Suprapubic skin (tissue), 4 donors: ENCODE measurements around the gene ZNF165. TPM values are rescaled to one million over a fixed set of nuclear protein-coding genes. Genes with fewer than 3 reads are reported as not detected.
"Not testable (repeated sequence)": the region's sequence is repeated elsewhere in the genome, so short reads cannot be mapped to it uniquely, and the experiment has no call there.

Experiments
- DNase-seq, 2 donors: peaks; one replicate each; pipeline ENCODE4 v3.0.0-alpha.2; 2019; ENCODE audit warnings: low spot score in 2 of 2
- H3K27ac ChIP-seq: fragments of 200-600 bp; sonication (generic); one replicate; pipeline ENCODE4 v1.5.1; 2019
- H3K27me3 ChIP-seq: fragments of 200-600 bp; sonication (generic); one replicate; pipeline ENCODE4 v1.5.1; 2019
- H3K36me3 ChIP-seq: fragments of 200-600 bp; sonication (generic); one replicate; pipeline ENCODE4 v1.5.1; 2019
- H3K4me1 ChIP-seq: fragments of 200-600 bp; sonication (generic); one replicate; pipeline ENCODE4 v1.5.1; 2019
- H3K4me3 ChIP-seq: fragments of 200-600 bp; sonication (generic); one replicate; pipeline ENCODE4 v1.5.1; 2019; ENCODE audit warnings: mild to moderate bottlenecking
- H3K9me3 ChIP-seq: fragments of 200-600 bp; sonication (generic); one replicate; pipeline ENCODE4 v1.5.1; 2019
- CTCF ChIP-seq, 2 donors: fragments of 200-600 bp in 1 of 2; fragments of 450-650 bp in 1 of 2; sonication (generic) in 1 of 2; IDR thresholded peaks; one replicate each; pipeline ENCODE4 v1.5.1; 2016 to 2019; ENCODE audit warnings: antibody characterized with exemption in 2 of 2, mild to moderate bottlenecking in 1 of 2, moderate library complexity in 1 of 2
- EP300 ChIP-seq: sonication (generic); formaldehyde crosslinking; IDR thresholded peaks from one replicate; pipeline ENCODE4 v1.6.1; 2017; ENCODE audit warnings: antibody characterized with exemption
- POLR2A ChIP-seq, 2 donors: fragments of 450-650 bp; IDR thresholded peaks; one replicate each; pipeline ENCODE4 v1.6.1; 2017; ENCODE audit warnings: antibody characterized with exemption in 2 of 2, mild to moderate bottlenecking in 2 of 2, moderate library complexity in 2 of 2
- POLR2AphosphoS5 ChIP-seq, 3 donors: sonication (generic); formaldehyde crosslinking; IDR thresholded peaks; one replicate each; pipeline ENCODE4 v1.6.1; 2017; ENCODE audit warnings: antibody characterized with exemption in 3 of 3
- WGBS: methylation state at CpG from one replicate; pipeline ENCODE4 v1.1.5; 2018; 5-methylcytosine and 5-hydroxymethylcytosine counted together
- total RNA-seq, 4 donors: library from RNA; depleted of rRNA; stranded (reverse); fragments of >200 nt; gene quantifications; one replicate each; pipeline ENCODE4 v1.1.0, GENCODE V29; 2016

Gene ZNF165
- total RNA-seq, 4 donors from 2014 or later: 0.64 to 2.4 (median 2.0) TPM

- WGBS: 83% methylated on average over 3 of the region's 3 CpGs
- no peak overlapping the region for H3K27ac ChIP-seq
- no peaks in the 10 kb centered on the region for H3K9me3 ChIP-seq
- no peak overlapping the region for H3K4me3 ChIP-seq
- H3K36me3 ChIP-seq: peaks cover 20% of the 10 kb centered on the region
- H3K4me1 ChIP-seq: no peaks in the 10 kb centered on the region
- DNase-seq: no peak
- H3K27me3 ChIP-seq: peaks cover 6% of the 10 kb centered on the region
- TF ChIP-seq POLR2A (IDR thresholded peaks at IDR 0.05) (no peak), POLR2AphosphoS5 (IDR thresholded peaks at IDR 0.05) (no peak), EP300 (no peak)
These were observed 31.6 kb downstream of the ZNF165 start for GRCh38 chr6:28111964-28112363.

GRCh38 chr6:28115799-28116198, 35.4 kb downstream of the ZNF165 start:
- Histone ChIP-seq H3K4me1 (no peaks in the 10 kb centered on the region), H3K9me3 (no peaks in the 10 kb centered on the region), H3K4me3 (no peak overlapping the region), H3K27ac (no peak overlapping the region), H3K27me3 (no peaks in the 10 kb centered on the region), H3K36me3 (peaks cover 41% of the 10 kb centered on the region)
- TF ChIP-seq CTCF (IDR thresholded peaks at IDR 0.05) (no peak), EP300 (no peak), POLR2AphosphoS5 (IDR thresholded peaks at IDR 0.05) (no peak), POLR2A (IDR thresholded peaks at IDR 0.05) (no peak)
- WGBS: 78% methylated on average over 2 of the region's 2 CpGs
- DNase-seq: no peak

DNA sequence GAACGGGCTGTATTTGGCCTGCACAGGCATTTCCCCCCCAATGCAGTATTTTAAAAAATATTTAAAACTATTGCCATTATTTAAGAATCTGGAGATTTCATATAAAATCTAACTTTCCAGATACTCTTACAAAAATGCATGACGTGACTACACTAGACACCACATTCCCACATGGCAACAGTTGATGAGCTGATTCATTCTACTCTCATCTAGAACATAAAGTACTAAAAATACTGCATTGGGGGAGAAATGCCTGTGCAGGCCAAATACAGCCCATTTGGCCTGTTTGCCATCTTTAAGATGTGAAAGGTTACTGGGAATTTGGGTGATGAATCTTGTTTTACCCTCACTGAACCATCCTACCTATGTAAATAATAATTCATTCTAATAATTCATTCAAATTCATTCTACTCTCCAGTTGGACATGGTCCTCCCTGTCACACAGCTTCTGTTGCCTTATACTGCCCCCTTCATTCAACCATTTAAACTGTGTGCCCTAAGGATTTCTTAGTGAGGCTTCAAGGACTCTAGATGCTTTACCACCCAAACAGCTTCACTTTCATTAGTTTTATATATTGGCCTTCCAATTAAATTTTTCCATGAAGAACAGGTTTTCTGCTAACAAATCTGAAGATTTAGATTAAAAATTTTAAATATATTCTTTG, 37.1 kb downstream of the ZNF165 start:
- H3K4me1 ChIP-seq: no peaks in the 10 kb centered on the region
- H3K27ac ChIP-seq: no peak overlapping the region
- H3K27me3 ChIP-seq: no peaks in the 10 kb centered on the region
- H3K4me3 ChIP-seq: no peak overlapping the region
- peaks cover 41% of the 10 kb centered on the region for H3K36me3 ChIP-seq
- WGBS: 88% methylated on average over 2 of the region's 2 CpGs
- TF ChIP-seq EP300: no peak
- TF ChIP-seq CTCF (IDR thresholded peaks at IDR 0.05): no peak
- no peak for TF ChIP-seq POLR2A (IDR thresholded peaks at IDR 0.05)
- TF ChIP-seq POLR2AphosphoS5 (IDR thresholded peaks at IDR 0.05): no peak
- DNase-seq: no peak
- no peaks in the 10 kb centered on the region for H3K9me3 ChIP-seq

- Histone ChIP-seq H3K9me3 (no peaks in the 10 kb centered on the region), H3K36me3 (peaks cover 41% of the 10 kb centered on the region), H3K4me3 (no peak overlapping the region), H3K27ac (no peak overlapping the region), H3K4me1 (no peaks in the 10 kb centered on the region), H3K27me3 (no peaks in the 10 kb centered on the region)
- no peak for TF ChIP-seq CTCF (IDR thresholded peaks at IDR 0.05)
- no peak for TF ChIP-seq POLR2A (IDR thresholded peaks at IDR 0.05)
- 82% methylated on average over 1 of the region's 1 CpG for WGBS
- DNase-seq: no peak
These were observed 37.8 kb downstream of the ZNF165 start for GRCh38 chr6:28118217-28118616.

- Histone ChIP-seq H3K27me3 (no peaks in the 10 kb centered on the region), H3K4me3 (no peak overlapping the region), H3K27ac (no peak overlapping the region), H3K36me3 (peaks cover 25% of the 10 kb centered on the region), H3K9me3 (no peaks in the 10 kb centered on the region), H3K4me1 (peaks cover 16% of the 10 kb centered on the region)
- no peak for TF ChIP-seq POLR2A (IDR thresholded peaks at IDR 0.05)
- no peak for TF ChIP-seq CTCF (IDR thresholded peaks at IDR 0.05)
- no peak for TF ChIP-seq POLR2AphosphoS5 (IDR thresholded peaks at IDR 0.05)
- TF ChIP-seq EP300: no peak
- WGBS: 93% methylated on average over 2 of the region's 2 CpGs
- DNase-seq: no peak
These were observed 41.5 kb downstream of the ZNF165 start for GRCh38 chr6:28121876-28122275.

- 95% methylated on average over 5 of the region's 5 CpGs for WGBS
- H3K27me3 ChIP-seq, DNase-seq, H3K27ac ChIP-seq, H3K9me3 ChIP-seq, H3K4me3 ChIP-seq: not testable (repeated sequence)
- H3K4me1 ChIP-seq: peaks cover 16% of the 10 kb centered on the region
- H3K36me3 ChIP-seq: peaks cover 29% of the 10 kb centered on the region
These were observed 41.9 kb downstream of the ZNF165 start for GRCh38 chr6:28122283-28122682.
